Vagina (tissue), 2 donors: ENCODE measurements around the gene MRTFB.

Source experiments
- POLR2A ChIP-seq, 2 donors: fragments of 450-650 bp; IDR thresholded peaks; one replicate each; pipeline ENCODE4 v1.6.1; 2017; ENCODE audit warnings: antibody characterized with exemption in 2 of 2, mild to moderate bottlenecking in 2 of 2, moderate library complexity in 2 of 2
- TF ChIP-seq, protein P1 (sequence below), 3 experiments: fragments of 450-650 bp in 2 of 3; fragments of 200-600 bp in 1 of 3; sonication (generic) in 1 of 3; IDR thresholded peaks; one replicate each; pipeline ENCODE4 v1.5.1; 2017 to 2019; ENCODE audit warnings: antibody characterized with exemption in 3 of 3, mild to moderate bottlenecking in 2 of 3, moderate library complexity in 2 of 3

DNA sequence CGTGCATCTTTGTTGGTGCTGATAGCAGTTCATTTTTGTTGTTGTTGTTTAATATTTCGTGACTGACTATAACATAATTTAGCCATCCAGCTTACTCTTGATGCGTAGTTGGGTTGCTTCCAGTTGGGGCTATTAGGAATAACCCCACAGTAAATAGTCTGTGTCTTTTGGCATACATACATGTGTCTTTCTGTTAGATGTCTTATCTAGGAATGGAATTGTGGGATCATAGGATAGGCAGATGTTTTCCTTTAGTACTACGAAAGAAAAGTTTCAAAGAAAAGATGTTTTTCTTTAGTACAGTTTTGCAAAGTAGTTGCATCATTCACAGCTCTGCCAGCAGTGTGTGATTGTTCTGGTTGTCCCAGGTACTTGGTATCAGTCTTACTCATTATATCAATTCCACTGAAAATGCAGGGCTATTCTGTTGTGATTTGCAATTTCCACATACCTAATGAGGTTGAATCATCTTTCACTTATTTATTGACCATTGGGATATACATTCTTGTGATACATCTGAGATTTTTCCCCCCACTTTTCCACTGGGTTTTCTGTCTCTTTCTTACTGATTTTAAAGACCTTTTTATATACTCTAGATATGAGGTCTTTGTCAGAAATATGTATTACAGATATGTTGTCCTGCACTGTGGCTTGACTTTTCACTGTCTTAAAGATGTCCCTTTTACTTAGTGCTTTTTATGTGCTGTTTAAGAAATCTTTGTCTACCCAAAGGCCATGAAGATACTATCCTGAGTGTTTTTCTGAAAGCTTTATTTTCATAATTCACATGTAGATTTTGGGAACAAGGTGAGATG, 173.3 kb downstream of the MRTFB start:
- TF ChIP-seq, protein P1, sequence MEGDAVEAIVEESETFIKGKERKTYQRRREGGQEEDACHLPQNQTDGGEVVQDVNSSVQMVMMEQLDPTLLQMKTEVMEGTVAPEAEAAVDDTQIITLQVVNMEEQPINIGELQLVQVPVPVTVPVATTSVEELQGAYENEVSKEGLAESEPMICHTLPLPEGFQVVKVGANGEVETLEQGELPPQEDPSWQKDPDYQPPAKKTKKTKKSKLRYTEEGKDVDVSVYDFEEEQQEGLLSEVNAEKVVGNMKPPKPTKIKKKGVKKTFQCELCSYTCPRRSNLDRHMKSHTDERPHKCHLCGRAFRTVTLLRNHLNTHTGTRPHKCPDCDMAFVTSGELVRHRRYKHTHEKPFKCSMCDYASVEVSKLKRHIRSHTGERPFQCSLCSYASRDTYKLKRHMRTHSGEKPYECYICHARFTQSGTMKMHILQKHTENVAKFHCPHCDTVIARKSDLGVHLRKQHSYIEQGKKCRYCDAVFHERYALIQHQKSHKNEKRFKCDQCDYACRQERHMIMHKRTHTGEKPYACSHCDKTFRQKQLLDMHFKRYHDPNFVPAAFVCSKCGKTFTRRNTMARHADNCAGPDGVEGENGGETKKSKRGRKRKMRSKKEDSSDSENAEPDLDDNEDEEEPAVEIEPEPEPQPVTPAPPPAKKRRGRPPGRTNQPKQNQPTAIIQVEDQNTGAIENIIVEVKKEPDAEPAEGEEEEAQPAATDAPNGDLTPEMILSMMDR (IDR thresholded peaks at IDR 0.05): no peak
- TF ChIP-seq POLR2A (IDR thresholded peaks at IDR 0.05): no peak
